ENCODE measurements around the gene SNRPA1.

SNRPA1 gene

DNA sequence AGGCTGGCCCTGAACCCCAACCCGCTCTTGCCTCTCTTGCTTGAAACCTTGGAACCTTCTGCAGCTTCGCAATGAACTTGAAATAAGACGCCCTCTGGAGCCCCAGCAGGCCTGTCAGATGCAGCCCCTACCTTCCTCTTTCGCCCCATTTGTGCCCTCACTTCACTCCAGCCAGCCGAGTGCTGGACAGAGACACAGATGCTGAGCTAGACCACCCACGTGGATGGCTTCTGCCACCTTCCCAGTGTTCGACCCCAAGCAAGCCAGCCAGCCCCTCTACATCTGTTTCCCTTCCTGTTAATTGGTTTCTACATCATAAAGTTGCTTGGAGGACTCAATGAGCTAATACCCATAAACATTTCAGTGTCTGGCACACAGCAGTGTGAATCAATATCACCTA, 23.8 kb upstream of the SNRPA1 start:
- DNase-seq (ENCODE audit: low spot score): no peak

DNA sequence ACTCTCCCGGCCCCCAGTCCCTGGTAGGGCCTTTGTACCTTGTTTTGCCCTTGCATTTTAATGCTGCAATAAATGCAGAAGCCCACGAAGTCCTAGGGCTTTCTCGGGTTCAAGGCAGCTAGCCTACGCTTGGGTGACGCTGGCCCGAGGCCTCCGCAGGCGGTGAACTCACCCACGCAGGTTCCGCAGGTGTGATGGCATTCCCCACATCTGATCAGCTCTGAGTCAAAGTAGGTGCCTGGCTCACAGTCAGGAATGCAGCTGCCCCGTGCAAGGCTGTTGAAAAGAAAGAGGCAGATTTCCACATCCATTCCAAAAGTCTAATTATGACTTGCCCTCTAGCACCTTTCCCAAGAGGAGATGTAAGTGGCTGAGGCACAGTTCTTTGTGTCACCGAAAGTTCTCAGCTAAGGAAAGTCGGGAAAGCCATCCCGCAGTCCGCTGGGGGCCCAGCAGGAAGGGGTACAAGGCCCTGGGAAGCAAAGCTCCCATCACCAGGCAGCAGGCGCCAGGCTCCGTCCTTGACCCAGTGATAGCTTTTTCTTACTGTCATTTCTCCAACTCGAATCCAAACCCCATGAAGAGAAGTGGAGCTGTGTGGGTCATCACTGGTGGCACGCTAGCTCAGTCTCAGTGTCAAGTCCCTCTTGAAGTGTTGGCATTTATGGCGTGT, 23.2 kb upstream of the SNRPA1 start:
- DNase-seq (ENCODE audit: low spot score): no peak

DNA sequence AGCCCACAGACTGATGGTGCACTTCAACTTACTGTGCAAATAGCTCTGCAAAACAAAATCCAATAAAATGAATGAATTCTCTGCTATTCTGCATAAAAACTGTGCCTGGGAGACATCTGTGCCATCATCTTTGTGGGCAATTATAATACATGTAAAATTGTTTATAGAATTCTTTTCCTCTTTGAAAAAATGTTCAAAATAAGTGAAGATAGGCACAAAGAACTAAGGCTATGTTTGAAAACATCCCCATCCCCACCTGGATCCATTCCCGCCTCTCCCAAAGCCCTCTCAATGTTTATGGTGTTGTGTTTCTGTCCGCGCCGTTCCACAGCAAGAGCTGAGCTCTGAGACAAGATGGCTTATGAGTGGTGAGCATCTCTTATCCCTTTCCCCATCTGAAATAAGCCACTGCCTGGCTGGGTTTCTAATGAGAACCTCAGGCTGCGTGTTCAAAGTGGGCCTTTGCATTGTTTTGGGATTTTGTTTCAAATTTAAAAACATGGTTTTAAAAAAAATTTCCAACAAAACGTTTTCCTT, 22.4 kb upstream of the SNRPA1 start:
- DNase-seq (ENCODE audit: low spot score): no peak

DNA sequence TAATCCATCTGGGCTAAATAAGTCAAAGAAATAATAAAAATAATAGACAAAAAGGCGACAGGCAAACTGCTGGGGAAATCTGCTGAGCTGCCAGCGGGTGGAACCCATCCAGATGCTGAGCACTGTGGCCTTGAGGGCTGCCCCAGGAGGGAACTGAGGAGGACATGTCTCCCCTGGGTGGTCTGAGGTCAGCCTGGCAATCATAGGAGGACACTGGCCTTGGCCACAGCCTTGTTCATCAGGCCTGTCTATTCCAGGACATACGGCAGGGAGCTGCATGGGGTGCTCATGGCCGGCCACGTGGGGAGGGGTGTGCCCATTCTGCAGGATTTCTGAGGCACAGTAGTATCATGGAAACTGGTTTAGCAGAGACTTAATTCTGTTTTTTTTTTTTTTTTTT, 21.5 kb upstream of the SNRPA1 start:
- DNase-seq (ENCODE audit: low spot score): no peak

DNA sequence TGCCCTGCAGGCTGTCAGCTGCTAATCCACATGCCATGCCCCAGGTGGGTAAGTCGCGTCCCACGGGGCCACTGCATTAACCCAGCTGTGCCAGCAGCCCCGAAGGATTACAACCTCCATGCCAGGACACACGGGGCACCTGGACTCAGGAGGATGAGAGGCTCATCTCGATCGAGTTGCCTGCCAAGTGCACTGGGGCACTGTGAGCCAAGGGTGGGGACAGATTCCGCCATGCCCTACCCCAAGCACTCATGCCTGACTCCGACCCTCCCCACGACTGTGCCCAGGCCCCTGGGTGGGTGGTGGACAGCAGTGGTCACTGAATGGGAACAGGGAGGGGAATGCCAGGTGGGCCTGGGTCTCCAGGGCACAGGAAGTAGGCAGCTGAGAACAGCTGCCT, 20.7 kb upstream of the SNRPA1 start:
- DNase-seq (ENCODE audit: low spot score): no peak

DNA sequence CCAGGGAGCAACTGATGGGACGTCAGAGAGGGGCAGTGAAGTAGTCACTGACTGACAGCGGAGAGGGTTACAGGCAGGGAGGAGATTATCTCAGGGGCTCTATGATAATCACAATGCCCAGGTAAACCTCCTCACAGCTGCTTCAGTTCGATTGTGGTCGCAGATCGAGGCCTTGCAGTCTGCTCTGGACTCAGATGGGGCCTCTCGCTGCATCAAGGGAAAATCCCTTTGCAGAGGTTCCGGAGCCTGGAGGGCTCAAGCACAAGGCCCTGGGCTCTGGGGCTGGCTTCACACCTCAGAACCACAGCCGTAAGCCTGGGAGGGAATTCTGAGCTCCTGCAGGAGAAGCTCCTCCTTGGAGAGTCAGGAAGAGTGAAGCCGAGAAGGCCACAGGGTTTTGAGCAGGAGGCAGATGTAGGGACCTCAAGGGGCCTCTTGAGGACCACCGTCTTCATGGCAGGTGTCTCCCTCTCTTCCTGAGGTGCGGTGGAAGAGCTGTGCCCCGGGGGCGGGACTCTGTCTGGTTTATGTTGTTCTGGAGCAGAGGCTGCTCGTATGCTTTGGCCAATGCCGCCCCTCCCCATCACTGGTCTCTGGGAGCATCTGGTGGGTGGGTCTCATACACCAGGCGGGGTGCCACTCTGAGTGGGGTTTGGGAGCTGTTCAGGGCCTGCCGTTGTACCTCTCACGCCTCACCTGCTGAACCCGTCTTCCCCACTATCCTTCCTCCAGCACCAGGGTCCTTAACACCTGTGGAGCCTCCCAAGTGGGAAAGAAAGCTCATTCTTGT, 19.5 kb upstream of the SNRPA1 start:
- no peak for DNase-seq (ENCODE audit: low spot score)

DNA sequence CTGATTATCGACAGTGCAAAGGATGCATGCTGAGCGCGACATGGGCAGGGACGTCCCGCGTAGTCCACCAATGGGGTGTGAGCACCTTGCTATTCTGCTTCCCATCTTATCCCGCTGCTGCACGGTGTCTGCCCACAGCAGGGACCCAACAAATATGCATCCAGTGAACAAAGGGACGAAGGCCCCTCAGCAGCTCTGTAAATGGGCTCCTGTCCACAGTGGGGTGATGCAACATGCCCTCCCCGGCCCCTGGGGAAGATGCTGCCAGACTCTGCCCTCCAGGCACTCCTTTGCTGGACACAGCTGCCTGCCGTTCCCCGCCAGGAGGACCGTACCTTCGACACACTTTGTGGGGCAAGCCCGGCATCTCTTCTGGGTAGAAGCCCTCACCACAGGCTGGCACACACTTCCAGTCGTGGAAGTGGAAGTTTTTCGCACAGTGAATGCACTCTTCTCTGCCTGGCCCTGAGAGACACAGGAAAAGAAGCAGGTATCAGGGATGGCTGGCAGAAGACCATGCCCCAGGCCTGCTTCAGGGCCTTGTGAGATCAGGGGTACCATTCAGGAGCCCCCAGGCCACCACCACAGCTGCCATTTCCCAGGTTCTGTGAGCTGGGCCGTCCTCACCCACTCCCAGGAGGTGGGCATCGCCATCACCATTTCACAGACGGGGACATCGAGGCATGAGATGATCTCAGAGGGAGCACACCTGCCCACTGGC, 18.2 kb upstream of the SNRPA1 start:
- no peak for DNase-seq (ENCODE audit: low spot score)

DNA sequence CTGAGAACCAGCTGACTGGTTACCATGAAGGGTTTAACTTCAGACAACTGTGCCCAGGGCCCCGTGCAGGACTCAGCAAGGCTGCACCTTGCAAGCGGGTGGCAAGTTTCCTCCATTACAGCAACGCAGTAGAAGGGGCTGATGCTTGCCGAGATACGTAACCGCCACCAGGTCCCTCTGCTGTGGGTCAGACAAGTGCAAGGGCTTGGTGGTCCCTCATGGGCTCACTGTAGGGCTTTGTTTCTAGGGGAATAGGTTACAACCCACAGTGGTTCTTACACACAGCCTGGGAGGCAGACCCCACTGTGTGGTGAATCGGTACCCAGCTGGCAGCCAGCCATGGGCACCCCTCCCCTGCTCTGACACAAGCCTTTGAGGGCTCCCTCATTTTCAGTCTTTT, 15.5 kb upstream of the SNRPA1 start:
- DNase-seq (ENCODE audit: low spot score): no peak

DNA sequence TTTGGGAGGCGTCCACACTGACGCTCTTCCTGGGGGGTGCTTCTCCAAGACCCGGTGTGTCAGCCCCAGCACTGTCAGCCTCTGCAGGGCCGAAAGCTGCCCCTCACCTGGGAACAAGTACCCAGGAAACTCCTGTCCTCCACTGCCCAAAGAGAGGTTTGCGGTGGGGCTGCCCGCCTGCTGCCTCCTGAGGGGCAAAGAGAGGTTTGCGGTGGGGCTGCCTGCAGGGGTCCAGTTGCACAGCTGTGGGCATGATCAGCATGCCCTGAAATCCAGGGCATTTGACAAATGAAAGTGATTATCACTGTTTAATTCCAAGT, 15.1 kb upstream of the SNRPA1 start:
- DNase-seq (ENCODE audit: low spot score): no peak

DNA sequence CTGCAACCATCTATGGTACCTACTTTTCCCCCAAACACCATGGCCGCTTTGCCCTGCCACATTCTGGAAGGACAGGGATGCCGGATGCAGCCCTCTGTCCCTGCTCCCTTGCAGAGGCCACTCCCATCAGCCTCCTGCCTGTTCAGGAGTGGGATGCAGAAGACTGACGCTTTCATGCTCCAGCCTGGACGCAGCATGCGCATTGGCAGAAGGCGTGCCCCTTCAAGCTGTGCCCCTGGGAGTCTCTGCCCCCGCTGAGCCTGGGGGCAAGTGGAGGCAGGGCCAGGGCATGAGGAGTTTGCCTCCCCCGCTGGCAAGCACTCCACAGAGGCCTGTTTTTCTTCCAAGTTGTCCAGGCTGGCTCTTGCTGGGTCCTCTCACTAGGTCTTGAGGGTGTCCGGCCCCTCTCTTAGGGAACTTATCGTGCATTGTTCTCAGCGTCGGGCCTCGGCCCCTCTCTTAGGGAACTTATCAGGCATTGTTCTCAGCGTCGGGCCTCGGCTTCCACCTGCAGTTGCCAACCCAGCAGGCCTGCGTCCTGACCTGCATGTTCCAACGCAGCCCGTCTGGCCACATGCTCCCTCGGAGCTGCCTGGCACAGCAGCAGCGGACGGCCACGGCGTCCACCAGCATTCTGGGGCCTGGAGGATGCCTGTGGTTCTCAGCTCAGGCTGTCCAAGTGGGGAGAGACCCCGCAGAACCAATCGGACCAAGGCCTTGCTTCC, 14.6 kb upstream of the SNRPA1 start:
- DNase-seq (ENCODE audit: low spot score): no peak

DNA sequence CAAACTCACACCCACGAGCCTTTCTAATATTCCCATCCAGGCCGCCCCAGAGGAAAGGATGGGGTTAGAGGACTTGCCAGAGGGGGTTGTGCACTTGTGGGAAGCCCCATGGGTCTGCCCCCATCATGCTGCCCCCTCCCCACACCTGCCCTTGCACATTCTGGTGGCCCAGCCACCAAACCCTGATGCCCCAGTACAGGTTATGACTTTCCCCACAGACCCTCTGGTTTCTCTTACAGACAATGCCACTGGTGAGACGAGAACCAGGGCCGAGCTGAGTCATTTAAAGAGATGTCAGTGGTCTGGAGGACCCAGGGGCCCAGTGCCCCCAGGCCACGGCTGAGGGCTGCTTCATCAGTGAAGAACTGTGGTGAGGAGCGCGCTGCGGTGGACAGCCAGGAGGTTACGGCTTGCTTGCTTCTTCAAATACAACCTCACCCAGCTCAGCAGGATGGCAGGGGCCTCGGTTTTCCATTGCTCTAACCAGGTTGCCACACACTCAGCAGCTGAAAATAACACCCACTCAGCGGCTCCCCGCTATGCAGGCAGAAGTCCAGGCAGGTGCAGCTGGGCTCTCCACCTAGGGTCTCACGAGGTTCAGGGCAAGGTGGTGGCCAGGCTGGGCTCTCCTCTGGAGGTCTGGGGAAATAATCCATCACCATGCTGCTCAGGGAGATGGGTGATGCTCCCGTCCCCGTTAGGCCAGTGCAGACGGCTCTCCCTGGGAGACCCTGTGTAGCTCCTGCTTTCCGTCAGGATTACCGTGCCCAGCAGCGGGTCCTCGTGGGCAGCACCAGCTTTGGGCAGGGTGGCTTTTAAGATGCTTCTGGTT, 13.8 kb upstream of the SNRPA1 start:
- no peak for DNase-seq (ENCODE audit: low spot score)

DNA sequence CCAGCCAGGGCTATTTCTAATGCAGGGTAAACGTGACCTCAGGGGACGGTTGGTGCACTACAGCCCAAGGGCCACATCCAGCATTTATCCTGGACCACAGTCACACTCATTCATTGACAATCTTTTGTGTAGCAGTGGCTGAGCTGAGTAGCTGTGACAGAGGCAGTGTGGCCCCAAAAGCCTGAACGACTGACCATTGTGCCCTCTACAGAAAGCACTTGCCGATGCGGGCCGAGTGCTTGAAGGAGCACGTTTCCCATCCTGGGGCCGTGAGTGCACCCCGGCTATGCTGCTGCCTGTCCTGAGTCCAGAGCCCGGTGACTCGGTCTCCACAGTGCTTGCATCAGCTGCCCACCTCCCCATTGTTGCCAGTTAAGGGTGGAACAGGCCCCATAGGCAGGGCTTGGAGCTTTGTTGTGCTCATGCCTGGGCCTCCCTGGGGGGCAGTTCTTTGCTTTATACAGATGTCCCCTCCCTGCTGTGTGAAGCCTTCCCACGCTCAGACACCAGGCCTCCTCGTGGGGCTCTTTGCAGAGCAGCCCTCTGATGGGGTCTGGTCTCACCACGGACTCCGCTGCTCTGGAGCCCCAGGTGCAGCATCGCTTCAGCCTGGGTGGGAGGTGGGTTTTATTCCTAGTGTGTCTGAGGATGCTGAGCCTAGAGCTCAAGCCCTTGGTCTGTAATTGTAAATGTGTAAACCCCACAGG, 13.0 kb upstream of the SNRPA1 start:
- no peak for DNase-seq (ENCODE audit: low spot score)

DNA sequence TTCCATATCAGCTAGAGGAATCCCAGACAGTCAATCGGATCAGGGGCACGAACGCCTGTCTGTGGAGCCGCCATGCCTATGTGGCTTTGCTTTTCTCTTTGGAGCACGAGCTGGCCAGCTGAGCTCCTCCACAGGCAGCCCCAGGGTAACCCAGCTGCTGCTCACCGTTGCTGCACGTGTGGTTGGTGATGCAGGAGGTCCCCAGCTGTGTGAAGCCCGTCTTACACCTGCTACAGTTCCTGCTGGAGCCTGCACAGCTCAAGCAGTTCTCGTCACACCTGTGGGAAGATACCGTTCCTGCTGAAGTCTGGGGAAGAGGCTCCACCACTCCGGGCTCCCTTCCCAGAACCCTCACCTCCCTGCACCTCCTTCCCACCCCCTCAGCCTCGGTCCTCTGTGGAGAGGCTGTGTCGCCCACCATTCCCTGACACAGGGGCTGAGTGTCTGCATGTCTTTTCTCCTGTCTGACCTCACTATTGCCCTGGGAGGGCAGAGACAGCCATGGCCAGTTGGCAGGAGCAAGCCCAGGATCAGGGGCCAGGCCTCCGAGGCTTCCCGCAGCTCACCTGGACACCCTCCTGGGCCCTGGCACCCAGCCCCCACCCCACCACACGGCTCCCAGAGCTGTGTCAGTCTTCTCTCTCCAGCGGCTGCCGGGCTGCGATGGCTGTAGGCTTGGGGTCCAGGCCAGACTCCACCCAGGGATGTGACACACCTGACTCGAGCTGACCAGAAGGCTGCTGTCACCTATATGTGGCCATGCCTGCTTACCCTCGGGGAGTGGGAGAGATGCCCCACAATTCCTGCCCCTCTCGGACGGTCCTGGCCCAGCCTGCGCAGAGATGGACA, 12.2 kb upstream of the SNRPA1 start:
- no peak for DNase-seq (ENCODE audit: low spot score)

DNA sequence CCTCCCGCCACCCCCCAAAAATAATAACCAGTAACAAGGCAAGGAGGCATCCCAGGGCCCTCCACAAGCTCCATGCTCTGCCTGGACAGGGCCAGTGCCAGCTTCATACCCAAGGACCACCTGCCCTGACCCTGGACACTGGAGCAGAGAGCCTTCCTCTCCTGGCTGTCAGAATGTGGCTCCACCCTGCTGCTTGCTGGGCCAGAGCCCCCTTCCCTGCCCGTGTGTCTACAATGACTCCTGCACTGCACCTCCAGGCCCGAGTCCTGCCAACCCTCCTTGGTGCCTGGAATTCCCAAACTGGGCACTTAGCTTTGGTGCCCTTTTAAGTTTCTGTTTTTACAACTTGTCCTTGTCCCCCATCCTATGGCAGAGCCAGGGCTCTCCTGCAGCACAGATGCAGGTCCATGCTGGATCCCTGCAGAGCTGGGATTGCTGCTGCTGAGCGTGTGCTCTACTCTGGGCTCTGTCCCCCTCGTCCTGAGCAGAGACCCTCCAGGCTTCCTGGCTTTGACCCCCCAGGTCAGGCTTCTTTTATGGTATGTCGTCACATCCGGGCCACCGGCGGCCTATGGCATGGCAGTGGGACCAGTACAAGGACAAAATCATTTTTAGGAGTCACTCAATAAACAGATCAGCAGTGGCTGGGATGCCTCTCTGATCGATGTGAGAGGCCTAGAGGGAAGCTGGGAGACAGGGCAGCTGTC, 11.4 kb upstream of the SNRPA1 start:
- no peak for DNase-seq (ENCODE audit: low spot score)

DNA sequence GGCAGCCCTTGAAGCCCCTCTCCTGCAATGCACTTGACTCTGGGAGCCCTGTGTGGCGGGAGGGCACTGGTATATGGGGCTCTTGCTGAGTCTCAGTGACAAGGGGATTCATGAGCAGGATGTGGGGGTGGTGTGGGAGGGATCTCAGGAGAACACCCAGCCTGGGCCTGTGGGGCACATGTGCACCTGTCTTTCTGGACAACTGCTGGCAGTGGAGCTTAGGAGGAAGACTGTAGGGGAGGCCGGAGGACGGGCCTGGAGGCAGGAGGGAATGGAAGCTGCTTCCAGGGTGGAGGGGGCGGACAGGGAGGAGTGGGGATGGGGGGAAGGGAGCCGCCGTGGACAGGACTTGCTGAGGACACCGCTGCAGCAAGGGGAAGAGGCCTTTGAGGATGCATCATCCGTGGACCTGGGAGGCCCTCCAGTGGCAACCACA, 10.8 kb upstream of the SNRPA1 start:
- DNase-seq (ENCODE audit: low spot score): no peak

DNA sequence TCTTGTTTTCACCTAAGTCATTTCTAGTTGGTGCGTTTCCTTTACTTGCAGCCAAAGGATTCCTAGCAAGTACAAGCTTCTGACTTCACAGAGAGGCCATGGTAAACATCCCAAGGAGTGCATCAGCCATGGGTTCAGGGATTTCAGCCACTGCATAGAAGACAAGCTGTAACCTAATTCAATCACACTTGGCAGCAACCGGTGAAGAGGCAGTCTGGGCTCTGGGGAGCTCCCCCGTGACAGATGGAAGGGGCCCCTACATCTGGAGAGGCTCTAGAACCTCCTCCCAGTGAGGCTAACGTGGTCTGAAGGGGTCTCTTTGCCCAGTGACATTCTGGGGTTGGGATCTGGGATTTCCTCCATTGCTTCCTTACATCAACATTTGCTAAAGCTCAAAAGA, 8.4 kb upstream of the SNRPA1 start:
- no peak for DNase-seq (ENCODE audit: low spot score)

DNA sequence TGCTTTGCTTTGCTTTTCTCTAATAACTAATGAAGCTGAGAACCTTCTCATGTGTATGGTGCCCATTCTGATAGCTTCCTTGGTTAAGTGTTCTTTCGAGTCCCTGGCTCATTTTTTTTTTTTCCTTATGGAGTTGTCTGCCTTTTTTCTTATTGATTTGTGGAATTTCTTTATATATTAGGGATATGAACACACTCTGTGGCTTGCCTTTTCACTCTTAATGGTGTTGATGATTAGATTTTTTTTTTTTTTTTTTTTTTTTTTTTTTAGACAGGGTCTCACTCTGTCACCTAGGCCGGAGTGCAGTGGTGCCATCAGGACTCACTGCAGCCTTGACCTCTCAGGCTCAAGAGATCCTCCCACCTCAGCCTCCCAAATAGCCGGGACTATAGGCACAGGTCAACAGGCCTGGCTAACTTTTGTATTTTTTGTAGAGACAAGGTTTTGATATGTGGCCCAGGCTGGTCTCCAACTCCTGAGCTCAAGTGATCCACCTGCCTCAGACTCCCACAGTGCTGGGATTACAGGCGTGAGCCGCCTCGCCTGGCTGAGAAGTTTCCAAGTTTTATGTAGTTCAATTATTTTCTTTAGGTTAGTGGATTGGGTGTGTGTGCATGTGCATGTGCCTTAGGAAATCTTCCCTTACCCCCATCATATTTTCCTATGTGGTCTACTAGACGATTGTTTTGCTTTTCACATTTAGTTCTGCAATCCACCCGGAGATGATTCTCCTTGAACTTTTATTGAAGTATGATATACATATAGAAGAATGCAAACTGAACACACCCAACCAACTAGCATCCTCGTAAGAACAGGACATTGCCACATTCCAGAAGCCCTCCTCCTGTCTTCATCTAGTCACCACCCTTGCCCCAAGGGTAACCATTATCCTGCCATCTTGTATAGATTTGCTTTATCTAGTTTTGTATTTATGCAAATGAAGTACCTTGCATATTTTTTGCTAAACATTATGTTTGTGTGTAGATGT, 1.7 kb upstream of the SNRPA1 start:
- no peak for DNase-seq (ENCODE audit: low spot score)

DNA sequence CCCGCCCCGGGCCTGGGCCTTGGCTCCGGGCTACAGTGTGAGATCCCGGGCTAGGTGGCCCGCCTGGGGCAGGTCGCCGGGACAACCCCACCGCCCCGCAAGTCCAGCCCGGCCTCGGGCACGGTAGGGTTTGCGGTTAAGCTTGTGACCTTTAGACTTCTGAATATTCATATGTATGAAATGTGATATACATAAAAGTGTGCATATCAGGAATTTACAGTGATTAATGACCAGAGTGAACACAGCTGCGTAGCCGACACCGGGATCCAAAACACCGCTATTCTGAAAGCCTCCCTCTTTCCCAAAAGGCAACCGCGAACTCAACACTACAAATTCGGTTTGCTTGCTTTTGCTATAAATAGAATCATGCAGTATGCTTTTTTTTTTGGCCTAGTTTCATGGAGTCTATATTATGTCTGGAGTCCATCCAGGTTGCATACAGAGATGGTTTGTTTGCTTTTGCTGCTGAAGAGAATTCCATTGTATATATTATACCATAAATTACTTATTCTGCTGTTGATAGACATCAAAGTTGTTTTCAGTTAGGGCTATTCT, 636 bp upstream of the SNRPA1 start:
- DNase-seq (ENCODE audit: low spot score): no peak
